ENCODE data around the gene CBLL2.
"Not testable (repeated sequence)": the region's sequence is repeated elsewhere in the genome, so short reads cannot be mapped to it uniquely, and the experiment has no call there.

Gene CBLL2

GRCh38 chrX:22272613-22273012 lies at the start of gene CBLL2:
Gene CBLL2 (plus strand): TSS chrX:22272913. CDS start chrX:22272992, 79 bp downstream.
- DNase-seq = no peak

GRCh38 chrX:22234380-22234779 lies 38.3 kb upstream of the CBLL2 start:
- no peak for DNase-seq

- no peak for DNase-seq
Observed at GRCh38 chrX:22237479-22237878, 35.2 kb upstream of the CBLL2 start.

GRCh38 chrX:22246620-22247019 lies 26.1 kb upstream of the CBLL2 start:
- DNase-seq = no peak

GRCh38 chrX:22247169-22247568 lies 25.5 kb upstream of the CBLL2 start:
- DNase-seq = no peak

- DNase-seq = no peak
Observed at GRCh38 chrX:22248401-22248800, 24.3 kb upstream of the CBLL2 start.

- DNase-seq = no peak
Observed at GRCh38 chrX:22249371-22249770, 23.3 kb upstream of the CBLL2 start.

- DNase-seq = no peak
Observed at GRCh38 chrX:22268706-22269105, 4.0 kb upstream of the CBLL2 start.

GRCh38 chrX:22273714-22274317 lies 1.1 kb downstream of the CBLL2 start:
- no peak for DNase-seq

GRCh38 chrX:22276781-22277180 lies 4.1 kb downstream of the CBLL2 start:
- DNase-seq = no peak

- DNase-seq = no peak
Observed at GRCh38 chrX:22278375-22278774, 5.7 kb downstream of the CBLL2 start.

- not testable (repeated sequence) for DNase-seq
Observed at GRCh38 chrX:22289209-22289608, 16.5 kb downstream of the CBLL2 start.

- no peak for DNase-seq
Observed at GRCh38 chrX:22296871-22297270, 24.2 kb downstream of the CBLL2 start.

- DNase-seq = no peak
Observed at GRCh38 chrX:22300130-22300529, 27.4 kb downstream of the CBLL2 start.

GRCh38 chrX:22310779-22311178 lies 38.1 kb downstream of the CBLL2 start:
- no peak for DNase-seq

GRCh38 chrX:22313766-22314165 lies 41.1 kb downstream of the CBLL2 start:
- no peak for DNase-seq

GRCh38 chrX:22314211-22314610 lies 41.5 kb downstream of the CBLL2 start:
- no peak for DNase-seq

- DNase-seq = no peak
Observed at GRCh38 chrX:22314692-22315091, 42.0 kb downstream of the CBLL2 start.

- no peak for DNase-seq
Observed at GRCh38 chrX:22315151-22315550, 42.4 kb downstream of the CBLL2 start.

- DNase-seq = no peak
Observed at GRCh38 chrX:22320236-22320873, 47.6 kb downstream of the CBLL2 start.

GRCh38 chrX:22323541-22323940 lies 50.8 kb downstream of the CBLL2 start:
- no peak for DNase-seq
